Heart right ventricle (tissue), 16 donors: ENCODE measurements around the gene KLF13. TPM values are rescaled to one million over a fixed set of nuclear protein-coding genes. Genes with fewer than 3 reads are reported as not detected.
A peak's percentile ranks its signal among the peaks of the same experiment; 100 is the strongest.

Experiments
- ATAC-seq, 8 donors: fragments of 200-7000 bp; cut with Tn5 transposase; one replicate each; pipeline ENCODE4 v1.9.1; 2020; ENCODE audit warnings: mild to moderate bottlenecking in 8 of 8, moderate library complexity in 8 of 8, moderate number of reproducible peaks in 1 of 8
- DNase-seq, 2 donors: peaks; one replicate each; pipeline ENCODE4 v3.0.0-alpha.2; 2020
- H3K27ac ChIP-seq, 10 donors: fragments of 200-600 bp; sonication (generic) in 2 of 10; one replicate each; pipeline versions ENCODE4 v1.5.0 to v1.8.0; 2020 to 2022; ENCODE audit warnings: mild to moderate bottlenecking in 3 of 10
- H3K27me3 ChIP-seq, 7 donors: fragments of 200-600 bp; one replicate each; pipeline ENCODE4 v1.8.0; 2021 to 2022; ENCODE audit warnings: mild to moderate bottlenecking in 2 of 7
- H3K36me3 ChIP-seq, 9 donors: fragments of 200-600 bp; sonication (generic) in 1 of 9; one replicate each; pipeline versions ENCODE4 v1.5.0 to v1.8.0; 2020 to 2022; ENCODE audit warnings: mild to moderate bottlenecking in 2 of 9
- H3K4me1 ChIP-seq, 9 donors: fragments of 200-600 bp; sonication (generic) in 1 of 9; one replicate each; pipeline versions ENCODE4 v1.5.0 to v1.8.0; 2020 to 2022; ENCODE audit warnings: mild to moderate bottlenecking in 4 of 9
- H3K4me3 ChIP-seq, 10 donors: fragments of 200-600 bp; sonication (generic) in 2 of 10; one replicate each; pipeline versions ENCODE4 v1.5.0 to v1.8.0; 2020 to 2022; ENCODE audit warnings: mild to moderate bottlenecking in 7 of 10, moderate library complexity in 2 of 10
- H3K9me3 ChIP-seq, 11 donors: fragments of 200-600 bp in 10 of 11; sonication (generic) in 2 of 11; one replicate each; pipeline versions ENCODE4 v1.5.0 to v1.8.0; 2013 to 2022; ENCODE audit warnings: mild to moderate bottlenecking in 2 of 11, control low read depth in 1 of 11, moderate library complexity in 1 of 11
- WGBS, 2 donors: extraction: QIAGEN DNeasy Blood & Tissue Kit; methylation state at CpG; one replicate each; pipeline ENCODE4 v1.1.7; 2013; ENCODE audit warnings: inconsistent platforms in 1 of 2; 5-methylcytosine and 5-hydroxymethylcytosine counted together
- intact Hi-C, 10 donors: fragments of 100-400 bp; cut with DNase I; formaldehyde crosslinking; loops; one replicate each; pipeline versions ENCODE4 v1.11.1 to v1.14.2; 2022
- polyA plus RNA-seq, 2 donors: library from polyadenylated mRNA; stranded (reverse); fragments of 200-250 nt; gene quantifications; one replicate each; pipeline ENCODE4 v1.2.3, GENCODE V29; 2013
- total RNA-seq, 10 donors: library from RNA; stranded (reverse); fragmentation: NEBNext Ultra II Directional in 3 of 10; extraction: Animal tissue kit (Norgen Biotek cat#: 25700) in 3 of 10; gene quantifications; one replicate each; pipeline versions ENCODE4 v1.2.1 to v1.2.4, GENCODE V29; 2021 to 2023
- TF ChIP-seq, protein P1 (sequence below), 9 donors: fragments of 200-600 bp; sonication (generic) in 2 of 9; IDR thresholded peaks; one replicate each; pipeline versions ENCODE4 v1.5.0 to v1.8.0; 2021 to 2022; ENCODE audit warnings: antibody characterized with exemption in 9 of 9, mild to moderate bottlenecking in 5 of 9, moderate library complexity in 1 of 9
- donor health status: Arrhythmogenic right ventricular cardiomyopathy.
- donor health status: ischemic (EF 13 %, LVEDD 7.1; RV severe dilation, severe dysfunction).
- donor health status: healthy with polysubstance abuse.
- donor health status: DM: no; HTN: yes; CAD: no.
- donor health status: DM: no; HTN: no; CAD: no.
- donor health status: ischemic (EF 25% LVEDD 6.9; RV normal size, moderate dysfunction).
- donor health status: ischemic (EF 25% LVEDD 5.7; RV mildly dilated, moderate dysfunction).
- donor health status: healthy.
- donor health status: DM: yes; HTN: yes; CAD: no.
- donor health status: Ischemic cardiomyopathy.
- donor health status: ischemic (EF 35%, LVEDD 5.7; RV mildly dilated, moderate dysfunction).
- donor health status: nonischemic (EF 11% LVEDD 7.7; RV severe dilation, severe dysfunction).
- donor health status: DM: yes; HTN: yes; CAD: no.
- donor health status: PGD.
- donor health status: ischemic (EF 29% LVEDD 5.4; RV normal size, mild dysfunction).
- donor health status: nonischemic (EF 23%, LVEDD 6.1; RV moderate dilation, normal function).

Gene KLF13
- total and polyA plus RNA-seq, 12 donors: 28.4 to 101 (median 45.0) TPM

DNA sequence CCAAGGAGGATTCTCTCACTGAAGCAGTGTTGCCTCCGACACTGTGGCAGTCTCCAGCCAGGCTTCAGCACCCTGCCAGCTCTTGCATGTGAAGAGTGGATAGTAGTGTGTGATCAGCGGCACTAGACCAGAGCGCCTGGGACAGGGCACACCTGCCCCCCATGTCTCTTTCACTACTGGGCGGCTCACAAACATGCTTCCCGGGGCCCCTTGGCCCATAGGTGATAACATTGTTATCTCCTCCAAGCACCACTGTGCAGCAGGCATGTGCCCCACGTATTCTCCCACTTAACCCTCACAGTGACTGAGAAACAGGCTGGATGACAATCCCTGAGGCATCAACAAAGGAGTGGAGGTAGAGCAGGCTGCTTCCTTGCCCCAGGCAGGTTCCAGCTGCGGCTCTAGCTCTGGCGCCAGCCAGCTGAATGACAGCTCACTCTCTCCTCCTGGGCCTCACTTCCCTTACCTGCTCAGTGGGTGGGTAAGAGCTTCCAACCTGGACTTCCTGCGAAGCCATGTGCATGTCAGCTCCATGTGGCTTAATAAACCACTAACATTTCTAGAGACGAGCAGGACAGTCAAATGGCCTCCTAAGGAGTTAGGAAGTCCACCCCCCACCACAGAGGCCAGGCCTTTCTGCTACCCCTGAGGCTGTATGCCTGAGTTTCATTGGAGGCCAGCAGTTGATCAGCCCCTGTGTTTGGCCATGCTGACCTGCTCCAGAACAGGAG is 37.8 kb downstream of the KLF13 start:
- TF ChIP-seq, protein P1, sequence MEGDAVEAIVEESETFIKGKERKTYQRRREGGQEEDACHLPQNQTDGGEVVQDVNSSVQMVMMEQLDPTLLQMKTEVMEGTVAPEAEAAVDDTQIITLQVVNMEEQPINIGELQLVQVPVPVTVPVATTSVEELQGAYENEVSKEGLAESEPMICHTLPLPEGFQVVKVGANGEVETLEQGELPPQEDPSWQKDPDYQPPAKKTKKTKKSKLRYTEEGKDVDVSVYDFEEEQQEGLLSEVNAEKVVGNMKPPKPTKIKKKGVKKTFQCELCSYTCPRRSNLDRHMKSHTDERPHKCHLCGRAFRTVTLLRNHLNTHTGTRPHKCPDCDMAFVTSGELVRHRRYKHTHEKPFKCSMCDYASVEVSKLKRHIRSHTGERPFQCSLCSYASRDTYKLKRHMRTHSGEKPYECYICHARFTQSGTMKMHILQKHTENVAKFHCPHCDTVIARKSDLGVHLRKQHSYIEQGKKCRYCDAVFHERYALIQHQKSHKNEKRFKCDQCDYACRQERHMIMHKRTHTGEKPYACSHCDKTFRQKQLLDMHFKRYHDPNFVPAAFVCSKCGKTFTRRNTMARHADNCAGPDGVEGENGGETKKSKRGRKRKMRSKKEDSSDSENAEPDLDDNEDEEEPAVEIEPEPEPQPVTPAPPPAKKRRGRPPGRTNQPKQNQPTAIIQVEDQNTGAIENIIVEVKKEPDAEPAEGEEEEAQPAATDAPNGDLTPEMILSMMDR (IDR thresholded peaks at IDR 0.05): no peak
- ATAC-seq (peak in 2 of 8 donors; percentile 13 to 21), DNase-seq (no peak)
- intact Hi-C loops: loop anchor here in 5 of 10 donors (2.0 to 10.0 kb wide), 4 partner anchors 37 to 123 kb away; partner anchors contain the start of gene KLF13 (in 5 of the 5)
- Histone ChIP-seq H3K9me3 (peaks cover 0 to 4% (median 0%) of the 10 kb centered on the region in 11 donors), H3K4me3 (peak overlapping the region in 1 of 10 donors; percentile 29), H3K4me1 (peaks cover 68 to 100% (median 100%) of the 10 kb centered on the region in 9 donors), H3K36me3 (no peaks in the 10 kb centered on the region), H3K27ac (peak overlapping the region; percentile 78 to 97 (median 93)), H3K27me3 (no peaks in the 10 kb centered on the region)
- 45 to 57% methylated on average over 10 of the region's 10 CpGs for WGBS, 2 donors

DNA sequence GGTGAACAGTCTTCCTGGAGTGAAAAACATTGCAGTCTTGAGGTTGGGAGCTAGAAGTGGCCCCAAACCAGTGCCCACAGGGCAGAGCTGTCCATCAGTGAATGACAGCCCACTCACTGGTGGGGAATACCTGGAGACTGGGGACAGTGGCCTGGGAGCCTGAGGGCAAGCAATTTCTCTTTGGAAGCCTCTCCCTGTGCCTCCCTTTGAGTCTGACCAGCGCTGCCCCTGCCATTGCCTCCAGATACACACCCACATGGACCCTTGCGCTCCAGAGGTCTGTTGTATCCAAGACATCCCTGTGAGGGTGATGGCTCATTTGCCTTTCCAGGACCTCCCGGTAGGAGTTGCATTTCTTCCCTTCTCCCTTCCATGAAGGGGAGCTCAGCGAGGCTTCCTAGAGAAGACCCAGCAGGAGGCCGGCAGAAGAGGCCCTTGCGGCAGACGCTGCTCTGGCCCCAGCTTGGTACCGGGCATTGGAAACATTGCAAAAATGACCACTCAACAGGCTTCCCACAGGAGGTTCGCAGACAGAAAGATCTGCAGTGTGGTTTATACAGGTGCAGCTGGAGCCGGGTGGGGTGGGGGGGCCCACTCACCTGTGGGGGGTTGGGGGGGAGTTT is 38.5 kb downstream of the KLF13 start:
- TF ChIP-seq, protein P1 (IDR thresholded peaks at IDR 0.05): no peak
- H3K36me3 ChIP-seq: no peaks in the 10 kb centered on the region
- peak overlapping the region; percentile 78 to 97 (median 93) for H3K27ac ChIP-seq
- ATAC-seq (peak in 1 of 8 donors; percentile 0), DNase-seq (no peak)
- H3K4me1 ChIP-seq: peaks cover 62 to 100% (median 98%) of the 10 kb centered on the region in 9 donors
- intact Hi-C loops: loop anchor here in 4 of 10 donors (2.0 to 10.0 kb wide), 4 partner anchors 38 to 122 kb away; partner anchors contain the start of gene KLF13 (in 4 of the 4)
- H3K27me3 ChIP-seq: no peaks in the 10 kb centered on the region
- peak overlapping the region in 9 of 10 donors; percentile 3 to 39 (median 31) for H3K4me3 ChIP-seq
- peaks cover 0 to 5% (median 0%) of the 10 kb centered on the region in 11 donors for H3K9me3 ChIP-seq
- 55 to 61% methylated on average over 10 of the region's 10 CpGs for WGBS, 2 donors

GRCh38 chr15:31365655-31366127 is 39.1 kb downstream of the KLF13 start:
- TF ChIP-seq, protein P1 (IDR thresholded peaks at IDR 0.05): peak in 8 of 9 donors; percentile 30 to 62 (median 50)
- Histone ChIP-seq H3K9me3 (peaks cover 0 to 5% (median 0%) of the 10 kb centered on the region in 11 donors), H3K36me3 (no peaks in the 10 kb centered on the region), H3K4me1 (peaks cover 57 to 100% (median 98%) of the 10 kb centered on the region in 9 donors), H3K27me3 (no peaks in the 10 kb centered on the region), H3K27ac (peak overlapping the region; percentile 78 to 97 (median 93)), H3K4me3 (peak overlapping the region in 9 of 10 donors; percentile 21 to 39 (median 32))
- intact Hi-C loops: loop anchor here in 6 of 10 donors (2.0 to 10.0 kb wide), 6 partner anchors 31 to 122 kb away; partner anchors contain the start of gene KLF13 (in 4 of the 6)
- ATAC-seq (peak; percentile 89 to 93 (median 92)), DNase-seq (peak; percentile 91 to 93)
- 7 to 13% methylated on average over 20 to 22 of the region's 22 CpGs for WGBS, 2 donors
